Fibroblast of skin of right quadriceps (primary cell): Measurements from ENCODE around the gene C5.

ENCODE experiments used
- DNase-seq: peaks from one replicate; pipeline ENCODE4 v3.0.0-alpha.2; 2013

The C5 gene

GRCh38 chr9:120937596-120937995, 112.5 kb downstream of the C5 start:
- DNase-seq = no peak

- no peak for DNase-seq
Observed at GRCh38 chr9:120937127-120937526, 112.9 kb downstream of the C5 start.

- no peak for DNase-seq
Observed at GRCh38 chr9:120936764-120937122, 113.3 kb downstream of the C5 start.

- DNase-seq = peak; percentile 95
Observed at GRCh38 chr9:120936011-120936763, 113.9 kb downstream of the C5 start.

- DNase-seq = peak; percentile 94
Observed at GRCh38 chr9:120935383-120935857, 114.7 kb downstream of the C5 start.

GRCh38 chr9:120934281-120934680, 115.8 kb downstream of the C5 start:
- no peak for DNase-seq

GRCh38 chr9:120933310-120934055, 116.6 kb downstream of the C5 start:
- DNase-seq = no peak

- DNase-seq = no peak
Observed at GRCh38 chr9:120932086-120932823, 117.8 kb downstream of the C5 start.

GRCh38 chr9:120931231-120932085, 118.6 kb downstream of the C5 start:
- peak; percentile 72 for DNase-seq

- DNase-seq = no peak
Observed at GRCh38 chr9:120929229-120929791, 120.8 kb downstream of the C5 start.

- DNase-seq = peak; percentile 56
Observed at GRCh38 chr9:120928483-120929228, 121.4 kb downstream of the C5 start.

GRCh38 chr9:120928015-120928482, 122.0 kb downstream of the C5 start:
- no peak for DNase-seq

- DNase-seq = no peak
Observed at GRCh38 chr9:120927269-120928014, 122.6 kb downstream of the C5 start.

GRCh38 chr9:120926397-120926928, 123.6 kb downstream of the C5 start, which contains the start of gene TRAF1:
Gene TRAF1 (minus strand): TSS chr9:120926796. CDS start chr9:120926075, 721 bp downstream.
- no peak for DNase-seq

- DNase-seq = peak; percentile 81
Observed at GRCh38 chr9:120925535-120926396, 124.3 kb downstream of the C5 start.

GRCh38 chr9:120924698-120925534, 125.2 kb downstream of the C5 start:
- no peak for DNase-seq

GRCh38 chr9:120923620-120924328, 126.3 kb downstream of the C5 start:
- no peak for DNase-seq
